Dedifferentiated amniotic fluid mesenchymal stem cell (primary cell): Measurements from ENCODE around the gene PLEKHO2.

ENCODE experiments used
- DNase-seq: peaks from one replicate; pipeline ENCODE4 v3.0.0-alpha.2; 2016; ENCODE audit errors: extremely low spot score

Gene PLEKHO2

DNA sequence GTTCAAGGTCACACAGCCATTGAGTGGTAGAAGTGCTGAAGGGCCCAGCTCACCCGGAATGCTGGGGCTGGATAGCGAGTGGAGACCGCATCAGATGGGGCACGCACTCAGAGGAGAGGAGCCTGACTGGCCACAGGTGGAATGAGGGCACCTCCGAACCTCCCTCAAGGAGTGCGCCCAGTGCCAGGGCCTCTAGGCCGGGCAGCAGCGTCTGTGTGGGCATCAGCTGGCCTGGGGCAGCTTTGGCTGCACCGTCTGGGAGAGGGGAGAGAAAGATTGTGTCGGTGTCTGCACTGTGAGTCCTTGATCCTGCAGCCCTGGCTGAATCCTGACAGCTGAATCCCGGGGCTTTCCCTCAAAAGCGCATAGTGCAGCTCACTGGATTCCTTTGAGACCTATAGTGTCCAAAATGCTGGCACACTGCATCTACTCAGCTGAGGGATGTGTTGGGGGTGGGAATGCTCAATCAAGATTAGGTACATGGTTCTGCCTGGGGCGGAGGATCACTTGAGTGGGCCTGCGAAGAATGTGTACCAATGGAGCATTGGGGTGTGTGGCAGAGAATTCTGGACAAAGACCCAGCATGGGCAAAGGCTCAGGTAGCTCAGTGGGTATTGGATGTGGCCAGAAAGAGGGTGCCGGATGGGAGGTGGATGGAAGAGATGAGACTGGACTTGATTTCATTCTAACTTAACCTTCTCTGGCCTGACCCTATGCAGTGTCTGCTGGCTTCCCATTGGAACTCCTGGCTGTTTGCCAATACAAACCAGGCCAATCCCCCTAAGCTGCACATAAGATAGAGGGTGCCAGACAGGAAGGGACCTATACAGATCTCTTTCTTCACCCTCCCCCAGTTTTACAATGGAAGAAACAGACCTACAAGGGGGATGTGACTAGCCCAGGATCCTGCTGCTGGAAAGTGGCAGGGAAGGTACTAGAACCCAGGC lies 70.9 kb downstream of the PLEKHO2 start:
- DNase-seq = no peak

DNA sequence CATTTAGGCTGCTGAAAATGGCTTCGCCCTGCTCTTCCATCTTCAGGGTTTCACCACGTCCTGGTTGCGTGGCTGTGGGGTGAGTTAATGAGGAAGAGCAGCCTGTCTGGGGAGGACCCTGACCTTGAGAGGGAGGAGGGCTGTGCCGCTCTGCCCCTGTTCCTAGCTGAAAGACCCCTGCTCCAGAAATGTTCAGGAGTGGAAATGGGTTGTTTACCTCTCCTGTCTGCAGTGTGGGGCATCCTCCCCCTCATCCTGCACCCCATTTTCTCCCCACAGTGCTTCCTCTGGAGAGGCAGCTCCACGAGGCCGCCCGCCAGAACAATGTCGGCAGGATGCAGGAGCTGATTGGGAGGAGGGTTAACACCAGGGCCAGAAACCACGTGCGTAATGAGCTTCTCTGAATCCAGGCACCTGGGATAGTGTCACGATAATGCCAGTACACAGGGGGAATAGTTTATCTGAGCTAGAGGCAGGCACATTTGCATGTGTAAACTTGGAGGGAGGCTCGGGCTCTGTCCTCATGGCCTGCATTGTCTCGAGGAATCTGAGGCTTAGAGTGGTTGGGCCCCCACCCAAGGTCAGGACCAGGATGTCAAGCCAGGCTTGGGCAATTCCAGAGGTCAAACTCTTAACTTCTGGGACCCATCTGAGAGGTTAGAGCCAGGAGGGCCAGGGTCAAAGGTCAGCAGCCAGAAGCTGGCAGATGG lies 74.0 kb downstream of the PLEKHO2 start:
- no peak for DNase-seq

DNA sequence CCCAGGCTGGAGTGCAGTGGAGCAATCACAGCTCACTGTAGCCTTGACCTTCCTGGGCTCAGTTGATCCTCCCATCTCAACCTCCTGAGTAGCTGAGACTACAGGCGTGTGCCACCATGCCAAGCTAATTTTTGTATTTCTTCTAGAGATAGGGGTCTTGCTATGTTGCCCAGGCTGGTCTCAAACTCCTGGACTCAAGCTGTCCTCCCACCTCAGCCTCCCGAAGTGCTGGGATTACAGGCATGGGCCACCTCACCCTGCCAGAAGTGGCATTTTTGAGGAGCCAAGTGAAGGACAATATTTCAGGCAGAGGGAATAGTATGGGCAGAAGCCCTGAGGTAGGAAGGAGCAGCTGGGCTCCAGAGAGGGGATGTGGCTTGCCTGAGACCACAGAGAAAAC lies 74.7 kb downstream of the PLEKHO2 start:
- DNase-seq = no peak

DNA sequence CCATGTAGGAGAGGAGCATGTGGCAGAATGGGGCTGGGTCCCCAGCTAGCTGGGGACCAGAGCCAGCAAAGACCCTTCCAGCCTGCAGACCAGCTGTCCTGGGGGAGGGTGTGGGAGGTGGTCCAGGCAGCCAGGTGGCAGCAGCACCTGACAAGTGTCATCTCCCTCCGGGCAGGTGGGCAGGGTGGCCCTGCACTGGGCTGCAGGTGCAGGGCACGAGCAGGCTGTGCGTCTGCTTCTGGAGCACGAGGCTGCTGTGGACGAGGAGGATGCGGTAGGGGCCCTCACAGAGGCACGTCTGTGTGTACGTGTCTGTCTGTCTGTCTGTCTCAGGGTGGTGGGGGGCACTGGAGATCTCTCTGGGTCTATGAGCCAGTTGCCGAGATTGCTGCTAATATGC lies 75.5 kb downstream of the PLEKHO2 start:
- DNase-seq = no peak
